ENCODE data around the gene PDE8B.

DNA sequence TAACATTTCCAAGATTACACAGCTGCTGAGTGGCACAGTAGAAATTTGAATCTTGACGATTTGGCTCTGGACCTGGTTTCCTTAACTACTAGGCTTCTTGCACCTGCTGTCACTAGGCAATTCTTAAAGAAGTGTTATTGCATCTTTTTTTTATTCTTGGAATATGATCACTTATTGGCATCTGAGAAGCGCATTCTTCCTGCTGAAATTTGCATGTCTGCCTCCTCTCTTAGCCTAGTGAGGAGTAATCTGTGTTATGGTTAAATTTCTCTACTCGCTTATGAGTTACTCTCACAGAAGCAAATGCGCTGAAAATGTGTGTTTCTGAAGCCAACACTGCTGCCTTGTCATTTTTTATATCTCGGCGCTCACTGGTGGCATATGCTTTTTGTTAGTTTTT lies 192.3 kb downstream of the PDE8B start:
- TF ChIP-seq, protein P1, sequence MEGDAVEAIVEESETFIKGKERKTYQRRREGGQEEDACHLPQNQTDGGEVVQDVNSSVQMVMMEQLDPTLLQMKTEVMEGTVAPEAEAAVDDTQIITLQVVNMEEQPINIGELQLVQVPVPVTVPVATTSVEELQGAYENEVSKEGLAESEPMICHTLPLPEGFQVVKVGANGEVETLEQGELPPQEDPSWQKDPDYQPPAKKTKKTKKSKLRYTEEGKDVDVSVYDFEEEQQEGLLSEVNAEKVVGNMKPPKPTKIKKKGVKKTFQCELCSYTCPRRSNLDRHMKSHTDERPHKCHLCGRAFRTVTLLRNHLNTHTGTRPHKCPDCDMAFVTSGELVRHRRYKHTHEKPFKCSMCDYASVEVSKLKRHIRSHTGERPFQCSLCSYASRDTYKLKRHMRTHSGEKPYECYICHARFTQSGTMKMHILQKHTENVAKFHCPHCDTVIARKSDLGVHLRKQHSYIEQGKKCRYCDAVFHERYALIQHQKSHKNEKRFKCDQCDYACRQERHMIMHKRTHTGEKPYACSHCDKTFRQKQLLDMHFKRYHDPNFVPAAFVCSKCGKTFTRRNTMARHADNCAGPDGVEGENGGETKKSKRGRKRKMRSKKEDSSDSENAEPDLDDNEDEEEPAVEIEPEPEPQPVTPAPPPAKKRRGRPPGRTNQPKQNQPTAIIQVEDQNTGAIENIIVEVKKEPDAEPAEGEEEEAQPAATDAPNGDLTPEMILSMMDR (IDR thresholded peaks at IDR 0.05; ENCODE audit: low read depth, low read length) = no peak
- TF ChIP-seq EZH2phosphoT487 (IDR thresholded peaks at IDR 0.05; ENCODE audit: low read depth) = no peak
